Stomach (tissue), 9 donors: Measurements from ENCODE around the gene PRLR. TPM values are rescaled to one million over a fixed set of nuclear protein-coding genes. Genes with fewer than 3 reads are reported as not detected.
A peak's percentile ranks its signal among the peaks of the same experiment; 100 is the strongest.
"Not testable (repeated sequence)": the region's sequence is repeated elsewhere in the genome, so short reads cannot be mapped to it uniquely, and the experiment has no call there.

Experiments
- DNase-seq, 2 donors: peaks; one replicate each; pipeline versions ENCODE4 v3.0.0 to v3.0.0-alpha.2; 2013 to 2019
- H3K27ac ChIP-seq, 5 donors: fragments of 200-600 bp in 4 of 5; sonication (generic) in 4 of 5; one replicate each; pipeline ENCODE4 v1.5.1; 2013 to 2019; ENCODE audit warnings: mild to moderate bottlenecking in 1 of 5, moderate library complexity in 1 of 5
- H3K27me3 ChIP-seq, 3 donors: fragments of 200-600 bp; sonication (generic); one replicate each; pipeline ENCODE4 v1.5.1; 2017 to 2019; ENCODE audit warnings: mixed run types in 1 of 3
- H3K36me3 ChIP-seq, 4 donors: fragments of 200-600 bp; sonication (generic); 1 replicate in 3 of 4; 2 replicates in 1 of 4; pipeline ENCODE4 v1.5.1; 2016 to 2019
- H3K4me1 ChIP-seq, 4 donors: fragments of 200-600 bp; sonication (generic); one replicate each; pipeline ENCODE4 v1.5.1; 2016 to 2019
- H3K4me3 ChIP-seq, 4 donors: fragments of 200-600 bp; sonication (generic) in 3 of 4; one replicate each; pipeline ENCODE4 v1.5.1; 2016 to 2019; ENCODE audit warnings: mild to moderate bottlenecking in 1 of 4
- H3K9me3 ChIP-seq, 4 donors: fragments of 200-600 bp; sonication (generic); one replicate each; pipeline ENCODE4 v1.5.1; 2016 to 2019
- CTCF ChIP-seq, 7 experiments: fragments of 450-650 bp in 4 of 7; fragments of 200-600 bp in 3 of 7; sonication (generic) in 3 of 7; IDR thresholded peaks; one replicate each; pipeline ENCODE4 v1.5.1; 2016 to 2019; ENCODE audit warnings: antibody characterized with exemption in 7 of 7, control low read depth in 2 of 7, mild to moderate bottlenecking in 1 of 7
- EP300 ChIP-seq: sonication (generic); formaldehyde crosslinking; IDR thresholded peaks from one replicate; pipeline ENCODE4 v1.6.1; 2017; ENCODE audit warnings: antibody characterized with exemption
- POLR2A ChIP-seq, 4 donors: fragments of 450-650 bp; IDR thresholded peaks; one replicate each; pipeline ENCODE4 v1.6.1; 2016; ENCODE audit warnings: antibody characterized with exemption in 4 of 4, control low read depth in 2 of 4, mild to moderate bottlenecking in 1 of 4, moderate library complexity in 1 of 4
- POLR2AphosphoS5 ChIP-seq, 3 donors: sonication (generic); formaldehyde crosslinking; IDR thresholded peaks; one replicate each; pipeline ENCODE4 v1.6.1; 2016; ENCODE audit warnings: antibody characterized with exemption in 3 of 3
- WGBS, 5 donors: extraction: QIAGEN DNeasy Blood & Tissue Kit in 3 of 5; methylation state at CpG; one replicate each; pipeline versions ENCODE4 v1.1.5 to v1.1.7; 2013 to 2018; 5-methylcytosine and 5-hydroxymethylcytosine counted together
- intact Hi-C: fragments of 100-400 bp; cut with DNase I; formaldehyde crosslinking; loops from one replicate; pipeline ENCODE4 v1.15.1; 2023; ENCODE audit warnings: low total_unique reads
- polyA plus RNA-seq, 3 donors: library from polyadenylated mRNA; stranded (reverse); fragments of 200-250 nt; gene quantifications; one replicate each; pipeline ENCODE4 v1.2.3, GENCODE V29; 2013
- total RNA-seq, 5 donors: library from RNA; depleted of rRNA; stranded (reverse); fragments of >200 nt; gene quantifications; one replicate each; pipeline versions ENCODE4 v1.1.0 to v1.2.3, GENCODE V29; 2014 to 2016
- donor health status: healthy with polysubstance abuse.
- donor health status: Bipolar disorder and iron deficiency.
- donor health status: healthy.

The PRLR gene
- total and polyA plus RNA-seq, 8 donors = 0.56 to 33.2 (median 4.5) TPM; not detected in 1

- Histone ChIP-seq H3K27ac (peak overlapping the region in 4 of 5 donors; percentile 6 to 45 (median 35)), H3K4me3 (no peak overlapping the region), H3K9me3 (no peaks in the 10 kb centered on the region), H3K27me3 (no peaks in the 10 kb centered on the region), H3K4me1 (peaks cover 16 to 21% (median 19%) of the 10 kb centered on the region in 4 donors), H3K36me3 (no peaks in the 10 kb centered on the region)
- intact Hi-C loops = no loop called here
- 8 to 15% (median 11%) methylated on average over 5 of the region's 5 CpGs for WGBS, 5 donors
- TF ChIP-seq EP300 = no peak
- TF ChIP-seq POLR2AphosphoS5 (IDR thresholded peaks at IDR 0.05) = peak in 2 of 3 donors; percentile 47 to 78
- peak; percentile 71 to 91 for DNase-seq
Observed at GRCh38 chr5:35198075-35198474, 32.2 kb downstream of the PRLR start.

DNA sequence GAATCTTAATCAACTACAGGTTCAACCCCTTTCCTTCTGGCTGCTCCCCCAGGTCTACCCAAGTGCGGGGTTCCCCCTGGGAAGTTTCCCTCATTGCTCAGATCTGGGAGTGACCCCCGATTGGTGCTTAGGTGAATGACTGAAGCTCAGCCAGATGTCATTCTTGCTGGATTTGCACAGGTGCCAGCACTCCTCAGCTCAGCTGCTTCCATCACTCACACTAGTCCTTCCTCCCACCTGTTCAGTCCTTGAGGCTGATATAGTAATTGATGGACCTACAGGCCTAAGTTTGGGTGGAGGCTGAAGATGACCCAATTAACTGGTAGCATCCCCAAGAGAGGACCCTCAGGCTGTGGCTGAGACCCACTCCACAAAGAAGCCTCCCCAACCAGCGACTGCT is 32.9 kb downstream of the PRLR start:
- Histone ChIP-seq H3K9me3 (no peaks in the 10 kb centered on the region), H3K36me3 (no peaks in the 10 kb centered on the region), H3K4me3 (no peak overlapping the region), H3K4me1 (peaks cover 16 to 21% (median 19%) of the 10 kb centered on the region in 4 donors), H3K27me3 (no peaks in the 10 kb centered on the region), H3K27ac (no peak overlapping the region)
- 82 to 92% (median 91%) methylated on average over 3 of the region's 3 CpGs for WGBS, 5 donors
- intact Hi-C loops = no loop called here
- no peak for DNase-seq
- TF ChIP-seq CTCF (IDR thresholded peaks at IDR 0.05) = no peak
- TF ChIP-seq EP300 = no peak
- TF ChIP-seq POLR2A (IDR thresholded peaks at IDR 0.05) = no peak
- no peak for TF ChIP-seq POLR2AphosphoS5 (IDR thresholded peaks at IDR 0.05)

DNA sequence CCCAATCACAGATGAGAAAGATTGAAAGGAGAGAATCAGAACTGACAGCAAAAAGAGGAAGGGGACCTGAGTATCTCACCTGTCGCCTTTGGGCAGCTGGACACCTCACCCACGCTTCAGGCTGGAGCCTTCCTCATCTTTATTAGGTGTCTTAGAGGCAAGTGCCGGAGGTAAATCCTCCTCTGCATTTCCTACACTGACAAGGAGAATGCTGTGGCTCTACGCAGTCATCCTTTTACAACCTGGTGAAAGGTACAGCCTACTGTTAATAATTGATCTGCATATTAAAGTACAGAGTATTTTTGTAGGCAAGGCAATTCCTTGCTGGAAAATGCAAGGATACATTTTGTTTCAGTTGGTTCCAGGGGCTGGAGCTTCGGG is 34.8 kb downstream of the PRLR start:
- intact Hi-C loops = no loop called here

GRCh38 chr5:35194635-35195471 is 35.4 kb downstream of the PRLR start:
- H3K4me1 ChIP-seq = peaks cover 16 to 21% (median 19%) of the 10 kb centered on the region in 4 donors
- no peak overlapping the region for H3K27ac ChIP-seq
- H3K27me3 ChIP-seq = no peaks in the 10 kb centered on the region
- H3K36me3 ChIP-seq = no peaks in the 10 kb centered on the region
- intact Hi-C loops = no loop called here
- H3K9me3 ChIP-seq = no peaks in the 10 kb centered on the region
- H3K4me3 ChIP-seq = no peak overlapping the region
- WGBS, 5 donors = 74 to 84% (median 78%) methylated on average over 12 of the region's 12 CpGs
- TF ChIP-seq CTCF (IDR thresholded peaks at IDR 0.05) (no peak), POLR2A (IDR thresholded peaks at IDR 0.05) (no peak), POLR2AphosphoS5 (IDR thresholded peaks at IDR 0.05) (no peak), EP300 (no peak)
- DNase-seq = no peak

More for the DNA sequence above, 34.8 kb downstream of the PRLR start:
- H3K4me3 ChIP-seq = no peak overlapping the region
- H3K27me3 ChIP-seq = no peaks in the 10 kb centered on the region
- peaks cover 16 to 21% (median 19%) of the 10 kb centered on the region in 4 donors for H3K4me1 ChIP-seq
- H3K36me3 ChIP-seq = no peaks in the 10 kb centered on the region
- no peak for DNase-seq
- H3K27ac ChIP-seq = no peak overlapping the region
- no peak for TF ChIP-seq EP300
- no peak for TF ChIP-seq CTCF (IDR thresholded peaks at IDR 0.05)
- no peak for TF ChIP-seq POLR2AphosphoS5 (IDR thresholded peaks at IDR 0.05)
- TF ChIP-seq POLR2A (IDR thresholded peaks at IDR 0.05) = no peak
- H3K9me3 ChIP-seq = no peaks in the 10 kb centered on the region
- WGBS, 5 donors = 88 to 97% (median 93%) methylated on average over 5 of the region's 5 CpGs

DNA sequence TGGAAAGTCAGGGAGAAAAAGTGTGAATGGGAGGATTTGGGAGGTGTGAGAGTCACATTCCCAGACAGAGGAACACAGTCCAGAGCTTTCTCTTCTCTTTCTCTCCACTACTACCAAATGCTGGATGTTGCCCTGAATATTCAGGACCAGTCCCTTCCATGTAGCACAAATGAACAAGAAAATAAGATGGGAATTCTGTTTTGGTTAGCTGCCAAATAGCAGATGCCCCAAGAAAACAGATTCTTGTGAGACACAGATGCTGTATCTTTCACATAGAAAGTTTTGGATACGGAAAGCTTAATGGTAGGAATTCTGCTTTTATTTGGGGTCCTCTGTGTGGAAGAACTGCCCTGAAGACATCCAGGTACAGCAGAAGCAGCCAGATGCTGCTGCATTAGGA is 37.8 kb downstream of the PRLR start:
- Histone ChIP-seq H3K9me3 (no peaks in the 10 kb centered on the region), H3K36me3 (no peaks in the 10 kb centered on the region), H3K4me3 (no peak overlapping the region), H3K4me1 (peaks cover under 1 to 3% (median 1%) of the 10 kb centered on the region in 4 donors), H3K27ac (no peak overlapping the region), H3K27me3 (no peaks in the 10 kb centered on the region)
- WGBS, 5 donors = 91 to 100% (median 95%) methylated on average over 1 of the region's 1 CpG
- no peak for DNase-seq
- TF ChIP-seq POLR2A (IDR thresholded peaks at IDR 0.05) = no peak
- no peak for TF ChIP-seq CTCF (IDR thresholded peaks at IDR 0.05)
- no peak for TF ChIP-seq POLR2AphosphoS5 (IDR thresholded peaks at IDR 0.05)
- no peak for TF ChIP-seq EP300
- intact Hi-C loops = no loop called here

DNA sequence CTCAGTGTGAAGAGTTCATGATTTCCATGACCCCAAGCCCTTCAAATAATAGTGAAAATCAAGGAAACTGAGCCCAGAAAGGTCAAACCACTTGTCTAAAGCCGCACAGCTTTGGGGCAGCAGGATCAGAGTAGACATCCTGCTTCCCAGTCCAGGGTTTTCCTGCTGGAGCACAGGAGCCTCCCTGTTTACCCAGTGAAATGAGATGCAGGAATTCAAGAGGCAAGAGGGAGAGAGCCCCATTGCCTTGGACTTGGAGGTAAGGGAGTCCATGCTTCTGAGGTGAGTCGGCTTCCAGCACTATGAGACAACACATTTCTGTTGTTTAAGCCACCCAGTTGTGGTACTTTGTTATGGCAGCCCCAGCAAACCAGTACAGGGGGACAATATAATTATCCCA is 40.5 kb downstream of the PRLR start:
- intact Hi-C loops, H3K27me3 ChIP-seq, H3K36me3 ChIP-seq, H3K27ac ChIP-seq, H3K9me3 ChIP-seq, DNase-seq, H3K4me3 ChIP-seq: not testable (repeated sequence)
- 90 to 96% (median 92%) methylated on average over 2 of the region's 2 CpGs for WGBS, 5 donors
- H3K4me1 ChIP-seq = peaks cover 0 to 16% (median 13%) of the 10 kb centered on the region in 4 donors
